WTC11 (cell line): ENCODE data around the gene SFMBT1. TPM values are rescaled to one million over a fixed set of nuclear protein-coding genes. Genes with fewer than 3 reads are reported as not detected.

ENCODE experiments used
- ATAC-seq: fragments of 200-7000 bp; cut with Tn5 transposase; 2 replicates; pipeline ENCODE4 v1.10.0; 2021; ENCODE audit warnings: mild to moderate bottlenecking, moderate library complexity
- CTCF ChIA-PET: fragments of 300-600 bp; sonication (Branson Sonifier 250); formaldehyde crosslinking; loops from one replicate; lab custom pipeline; 2021; ENCODE audit warnings: antibody characterized with exemption; lab: Charles Lee
- POLR2A ChIA-PET: fragments of 350-600 bp; sonication (Branson Sonifier 250); formaldehyde crosslinking; loops from one replicate; lab custom pipeline; 2021; ENCODE audit warnings: antibody characterized with exemption; lab: Charles Lee
- DNase-seq: peaks from one replicate; pipeline ENCODE4 v3.0.0; 2021; ENCODE audit warnings: low spot score
- H3K27ac Mint-ChIP-seq: 2 replicates; pipeline ENCODE4 v1.8.0; 2021; ENCODE audit warnings: mixed read lengths
- H3K27me3 Mint-ChIP-seq: 2 replicates; pipeline ENCODE4 v1.8.0; 2021; ENCODE audit warnings: low read depth, mild to moderate bottlenecking, moderate library complexity, mixed read lengths
- H3K36me3 Mint-ChIP-seq: 2 replicates; pipeline ENCODE4 v1.8.0; 2021; ENCODE audit warnings: mixed read lengths
- H3K4me1 Mint-ChIP-seq: 2 replicates; pipeline ENCODE4 v1.8.0; 2022; ENCODE audit warnings: mixed read lengths
- H3K4me3 Mint-ChIP-seq: 2 replicates; pipeline ENCODE4 v1.8.0; 2021; ENCODE audit warnings: mild to moderate bottlenecking, moderate library complexity, mixed read lengths
- H3K9me3 Mint-ChIP-seq: 2 replicates; pipeline ENCODE4 v1.8.0; 2021; ENCODE audit warnings: mixed read lengths
- CREB1 ChIP-seq: sonication (generic); formaldehyde crosslinking; IDR thresholded peaks from 2 replicates; pipeline ENCODE4 v1.8.0; 2023; ENCODE audit warnings: mild to moderate bottlenecking, missing genetic modification reagents
- EMX1 ChIP-seq: fragments of 250-450 bp; sonication (Bioruptor Pico); IDR thresholded peaks from 2 replicates; pipeline ENCODE4 v1.8.0; 2021; ENCODE audit warnings: mild to moderate bottlenecking
- ETV6 ChIP-seq: sonication (generic); formaldehyde crosslinking; IDR thresholded peaks from 2 replicates; pipeline ENCODE4 v1.8.1; 2022; ENCODE audit warnings: mild to moderate bottlenecking, missing genetic modification reagents
- FOXK1 ChIP-seq: sonication (generic); formaldehyde crosslinking; IDR thresholded peaks from 2 replicates; pipeline ENCODE4 v1.8.0; 2022; ENCODE audit warnings: mild to moderate bottlenecking, moderate library complexity, missing genetic modification reagents
- HMGA2 ChIP-seq: fragments of 250-450 bp; sonication (Bioruptor Pico); IDR thresholded peaks from 2 replicates; pipeline ENCODE4 v1.4.0; 2021; ENCODE audit warnings: mild to moderate bottlenecking, moderate library complexity
- JUN ChIP-seq: sonication (generic); formaldehyde crosslinking; IDR thresholded peaks from 2 replicates; pipeline ENCODE4 v1.8.0; 2023; ENCODE audit warnings: mild to moderate bottlenecking, missing genetic modification reagents
- NFE2L1 ChIP-seq: sonication (generic); formaldehyde crosslinking; IDR thresholded peaks from 2 replicates; pipeline ENCODE4 v1.8.1; 2023; ENCODE audit warnings: missing genetic modification reagents
- NR3C1 ChIP-seq: sonication (generic); formaldehyde crosslinking; conservative IDR thresholded peaks from 2 replicates; pipeline ENCODE4 v1.8.1; 2023; ENCODE audit warnings: low read depth, mild to moderate bottlenecking, missing genetic modification reagents
- RELA ChIP-seq: sonication (generic); formaldehyde crosslinking; IDR thresholded peaks from 2 replicates; pipeline ENCODE4 v1.8.1; 2022; ENCODE audit warnings: missing genetic modification reagents, mild to moderate bottlenecking, borderline replicate concordance
- RORB ChIP-seq: fragments of 250-450 bp; sonication (Bioruptor Pico); IDR thresholded peaks from 2 replicates; pipeline ENCODE4 v1.9.0; 2021; ENCODE audit warnings: mild to moderate bottlenecking
- SMAD4 ChIP-seq: sonication (generic); formaldehyde crosslinking; IDR thresholded peaks from 2 replicates; pipeline ENCODE4 v1.8.0; 2022; ENCODE audit warnings: mild to moderate bottlenecking, missing genetic modification reagents
- TEAD1 ChIP-seq: sonication (generic); formaldehyde crosslinking; IDR thresholded peaks from 2 replicates; pipeline ENCODE4 v1.8.0; 2022; ENCODE audit warnings: mild to moderate bottlenecking, missing genetic modification reagents
- ZNF263 ChIP-seq: sonication (generic); formaldehyde crosslinking; IDR thresholded peaks from 2 replicates; pipeline ENCODE4 v1.8.1; 2022; ENCODE audit warnings: low read depth, mild to moderate bottlenecking, moderate library complexity, missing genetic modification reagents
- ZNF671 ChIP-seq: fragments of 250-450 bp; sonication (Bioruptor Pico); IDR thresholded peaks from 2 replicates; pipeline ENCODE4 v1.8.0; 2021; ENCODE audit warnings: mild to moderate bottlenecking
- total RNA-seq: library from RNA; stranded (reverse); gene quantifications from 3 replicates; pipeline ENCODE4 v1.2.3, GENCODE V29; 2021
- TF ChIP-seq, protein P1 (sequence below): sonication (generic); formaldehyde crosslinking; IDR thresholded peaks from 2 replicates; pipeline ENCODE4 v1.8.1; 2023; ENCODE audit warnings: mild to moderate bottlenecking, missing genetic modification reagents, borderline replicate concordance
- TF ChIP-seq, protein P2 (sequence below): sonication (generic); formaldehyde crosslinking; IDR thresholded peaks from 2 replicates; pipeline ENCODE4 v1.8.1; 2023; ENCODE audit warnings: mild to moderate bottlenecking, missing genetic modification reagents, moderate library complexity
- TF ChIP-seq, protein P3 (sequence below): fragments of 250-450 bp; sonication (Bioruptor Pico); IDR thresholded peaks from 2 replicates; pipeline ENCODE4 v1.8.0; 2021; ENCODE audit warnings: mild to moderate bottlenecking
- TF ChIP-seq, protein P4 (sequence below): fragments of 250-450 bp; sonication (Bioruptor Pico); conservative IDR thresholded peaks from 2 replicates; pipeline ENCODE4 v1.9.0; 2021; ENCODE audit warnings: mild to moderate bottlenecking
- TF ChIP-seq, protein P5 (sequence below): sonication (generic); formaldehyde crosslinking; IDR thresholded peaks from 2 replicates; pipeline ENCODE4 v1.8.0; 2022; ENCODE audit warnings: mild to moderate bottlenecking, missing genetic modification reagents
- TF ChIP-seq, protein P6 (sequence below): fragments of 200-600 bp; IDR thresholded peaks from 2 replicates; pipeline ENCODE4 v1.8.0; 2022; ENCODE audit warnings: antibody characterized with exemption
- TF ChIP-seq, protein P7 (sequence below): sonication (generic); formaldehyde crosslinking; IDR thresholded peaks from 2 replicates; pipeline ENCODE4 v1.8.0; 2023; ENCODE audit warnings: missing genetic modification reagents

Gene SFMBT1
- total RNA-seq, 1 experiment from 2014 or later: 20.9 TPM

DNA sequence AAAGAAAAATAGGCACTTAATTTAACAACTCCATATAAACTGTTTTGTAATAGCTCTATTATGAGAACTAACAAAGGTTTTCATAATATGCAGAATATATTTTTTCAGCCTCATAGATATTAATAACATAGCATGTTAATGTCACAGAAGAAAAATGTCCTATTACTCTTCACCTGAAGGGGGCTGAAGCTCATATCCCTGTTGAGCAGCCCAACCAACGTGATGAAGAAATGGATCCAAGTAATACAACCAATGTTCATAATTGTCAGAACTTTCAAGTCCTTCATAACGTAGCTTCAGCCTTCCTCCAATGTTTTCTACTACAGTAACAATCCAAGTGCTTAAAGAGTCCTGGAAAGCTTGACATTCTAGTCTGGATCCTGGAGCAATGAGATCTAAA is 114.0 kb downstream of the SFMBT1 start (continued):
- TF ChIP-seq, protein P1, sequence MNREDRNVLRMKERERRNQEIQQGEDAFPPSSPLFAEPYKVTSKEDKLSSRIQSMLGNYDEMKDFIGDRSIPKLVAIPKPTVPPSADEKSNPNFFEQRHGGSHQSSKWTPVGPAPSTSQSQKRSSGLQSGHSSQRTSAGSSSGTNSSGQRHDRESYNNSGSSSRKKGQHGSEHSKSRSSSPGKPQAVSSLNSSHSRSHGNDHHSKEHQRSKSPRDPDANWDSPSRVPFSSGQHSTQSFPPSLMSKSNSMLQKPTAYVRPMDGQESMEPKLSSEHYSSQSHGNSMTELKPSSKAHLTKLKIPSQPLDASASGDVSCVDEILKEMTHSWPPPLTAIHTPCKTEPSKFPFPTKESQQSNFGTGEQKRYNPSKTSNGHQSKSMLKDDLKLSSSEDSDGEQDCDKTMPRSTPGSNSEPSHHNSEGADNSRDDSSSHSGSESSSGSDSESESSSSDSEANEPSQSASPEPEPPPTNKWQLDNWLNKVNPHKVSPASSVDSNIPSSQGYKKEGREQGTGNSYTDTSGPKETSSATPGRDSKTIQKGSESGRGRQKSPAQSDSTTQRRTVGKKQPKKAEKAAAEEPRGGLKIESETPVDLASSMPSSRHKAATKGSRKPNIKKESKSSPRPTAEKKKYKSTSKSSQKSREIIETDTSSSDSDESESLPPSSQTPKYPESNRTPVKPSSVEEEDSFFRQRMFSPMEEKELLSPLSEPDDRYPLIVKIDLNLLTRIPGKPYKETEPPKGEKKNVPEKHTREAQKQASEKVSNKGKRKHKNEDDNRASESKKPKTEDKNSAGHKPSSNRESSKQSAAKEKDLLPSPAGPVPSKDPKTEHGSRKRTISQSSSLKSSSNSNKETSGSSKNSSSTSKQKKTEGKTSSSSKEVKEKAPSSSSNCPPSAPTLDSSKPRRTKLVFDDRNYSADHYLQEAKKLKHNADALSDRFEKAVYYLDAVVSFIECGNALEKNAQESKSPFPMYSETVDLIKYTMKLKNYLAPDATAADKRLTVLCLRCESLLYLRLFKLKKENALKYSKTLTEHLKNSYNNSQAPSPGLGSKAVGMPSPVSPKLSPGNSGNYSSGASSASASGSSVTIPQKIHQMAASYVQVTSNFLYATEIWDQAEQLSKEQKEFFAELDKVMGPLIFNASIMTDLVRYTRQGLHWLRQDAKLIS (CRISPR knock-in tag): no peak
- TF ChIP-seq NR3C1 (CRISPR knock-in tag) (no peak), EMX1 (CRISPR knock-in tag) (no peak), RELA (CRISPR knock-in tag) (no peak), CREB1 (CRISPR knock-in tag) (no peak), ETV6 (CRISPR knock-in tag) (no peak), ZNF671 (CRISPR knock-in tag) (no peak), TEAD1 (no peak), NFE2L1 (CRISPR knock-in tag) (no peak)

DNA sequence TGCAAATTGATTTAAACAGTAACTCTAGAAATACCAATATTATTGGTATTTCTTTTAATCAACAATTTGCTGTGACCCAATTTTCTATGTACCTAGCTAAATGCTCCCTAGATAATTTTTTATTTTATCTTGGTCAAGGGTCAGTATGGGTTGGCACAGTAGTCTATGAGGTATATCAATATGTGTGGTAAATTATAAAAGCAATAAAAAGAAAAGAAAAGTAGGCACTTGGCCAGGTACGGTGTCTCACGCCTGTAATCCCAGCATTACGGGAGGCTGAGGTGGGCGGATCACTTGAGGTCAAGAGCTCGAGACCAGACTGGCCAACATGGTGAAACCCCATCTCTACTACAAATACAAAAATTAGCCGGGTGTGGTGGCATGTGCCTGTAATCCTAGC is 114.5 kb downstream of the SFMBT1 start:
- Mint-ChIP-seq H3K9me3 (no peaks in the 10 kb centered on the region), H3K36me3 (no peaks in the 10 kb centered on the region), H3K27me3 (no peaks in the 10 kb centered on the region), H3K27ac (no peak overlapping the region), H3K4me1 (no peaks in the 10 kb centered on the region), H3K4me3 (no peak overlapping the region)
- TF ChIP-seq, protein P2, sequence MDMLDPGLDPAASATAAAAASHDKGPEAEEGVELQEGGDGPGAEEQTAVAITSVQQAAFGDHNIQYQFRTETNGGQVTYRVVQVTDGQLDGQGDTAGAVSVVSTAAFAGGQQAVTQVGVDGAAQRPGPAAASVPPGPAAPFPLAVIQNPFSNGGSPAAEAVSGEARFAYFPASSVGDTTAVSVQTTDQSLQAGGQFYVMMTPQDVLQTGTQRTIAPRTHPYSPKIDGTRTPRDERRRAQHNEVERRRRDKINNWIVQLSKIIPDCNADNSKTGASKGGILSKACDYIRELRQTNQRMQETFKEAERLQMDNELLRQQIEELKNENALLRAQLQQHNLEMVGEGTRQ (CRISPR knock-in tag): no peak
- TF ChIP-seq, protein P3, sequence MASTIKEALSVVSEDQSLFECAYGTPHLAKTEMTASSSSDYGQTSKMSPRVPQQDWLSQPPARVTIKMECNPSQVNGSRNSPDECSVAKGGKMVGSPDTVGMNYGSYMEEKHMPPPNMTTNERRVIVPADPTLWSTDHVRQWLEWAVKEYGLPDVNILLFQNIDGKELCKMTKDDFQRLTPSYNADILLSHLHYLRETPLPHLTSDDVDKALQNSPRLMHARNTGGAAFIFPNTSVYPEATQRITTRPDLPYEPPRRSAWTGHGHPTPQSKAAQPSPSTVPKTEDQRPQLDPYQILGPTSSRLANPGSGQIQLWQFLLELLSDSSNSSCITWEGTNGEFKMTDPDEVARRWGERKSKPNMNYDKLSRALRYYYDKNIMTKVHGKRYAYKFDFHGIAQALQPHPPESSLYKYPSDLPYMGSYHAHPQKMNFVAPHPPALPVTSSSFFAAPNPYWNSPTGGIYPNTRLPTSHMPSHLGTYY (CRISPR knock-in tag): no peak
- no peak for TF ChIP-seq RORB (CRISPR knock-in tag)
- no peak for TF ChIP-seq FOXK1 (CRISPR knock-in tag)
- no peak for TF ChIP-seq JUN (CRISPR knock-in tag)
- TF ChIP-seq, protein P4, sequence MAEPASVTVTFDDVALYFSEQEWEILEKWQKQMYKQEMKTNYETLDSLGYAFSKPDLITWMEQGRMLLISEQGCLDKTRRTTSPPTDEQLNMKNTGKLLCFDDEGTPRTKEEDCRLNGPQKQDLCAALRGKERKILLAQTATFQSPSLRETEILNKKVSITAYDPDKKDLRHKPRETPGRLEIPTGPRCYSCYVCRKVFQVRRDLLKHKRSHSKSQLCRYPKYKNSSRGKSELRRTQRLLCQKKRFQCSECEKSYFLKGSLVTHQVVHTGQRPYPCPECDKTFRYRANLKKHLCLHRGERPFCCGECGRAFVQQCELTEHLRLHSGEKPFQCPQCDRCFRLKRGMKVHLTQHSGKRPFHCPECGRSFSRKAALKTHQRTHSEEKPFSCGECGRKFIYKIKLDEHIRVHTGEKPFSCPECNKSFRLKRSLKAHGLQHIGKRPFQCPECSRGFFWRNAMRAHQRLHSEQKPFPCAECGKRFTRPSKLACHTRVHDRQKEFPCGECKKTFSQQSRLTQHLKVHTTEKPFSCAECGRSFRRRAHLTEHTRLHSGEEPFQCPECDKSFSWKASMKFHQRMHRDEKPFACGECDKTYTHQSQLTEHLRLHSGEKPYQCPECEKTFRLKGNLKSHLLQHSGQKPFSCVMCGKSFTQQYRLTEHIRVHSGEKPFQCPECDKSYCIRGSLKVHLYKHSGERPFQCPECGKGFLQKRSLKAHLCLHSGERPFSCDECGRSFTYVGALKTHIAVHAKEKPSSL: no peak
- TF ChIP-seq, protein P5, sequence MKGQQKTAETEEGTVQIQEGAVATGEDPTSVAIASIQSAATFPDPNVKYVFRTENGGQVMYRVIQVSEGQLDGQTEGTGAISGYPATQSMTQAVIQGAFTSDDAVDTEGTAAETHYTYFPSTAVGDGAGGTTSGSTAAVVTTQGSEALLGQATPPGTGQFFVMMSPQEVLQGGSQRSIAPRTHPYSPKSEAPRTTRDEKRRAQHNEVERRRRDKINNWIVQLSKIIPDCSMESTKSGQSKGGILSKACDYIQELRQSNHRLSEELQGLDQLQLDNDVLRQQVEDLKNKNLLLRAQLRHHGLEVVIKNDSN (CRISPR knock-in tag): no peak
- no peak for TF ChIP-seq NR3C1 (CRISPR knock-in tag)
- CTCF ChIA-PET: interaction anchor here (0.9 to 1.6 kb wide), 5 partner anchors 52 to 110 kb away, joined by 3 to 7 read pairs (median 4); no protein-coding TSS in a partner anchor
- POLR2A ChIA-PET: no interaction called here
- ATAC-seq: no peak
- DNase-seq: no peak

DNA sequence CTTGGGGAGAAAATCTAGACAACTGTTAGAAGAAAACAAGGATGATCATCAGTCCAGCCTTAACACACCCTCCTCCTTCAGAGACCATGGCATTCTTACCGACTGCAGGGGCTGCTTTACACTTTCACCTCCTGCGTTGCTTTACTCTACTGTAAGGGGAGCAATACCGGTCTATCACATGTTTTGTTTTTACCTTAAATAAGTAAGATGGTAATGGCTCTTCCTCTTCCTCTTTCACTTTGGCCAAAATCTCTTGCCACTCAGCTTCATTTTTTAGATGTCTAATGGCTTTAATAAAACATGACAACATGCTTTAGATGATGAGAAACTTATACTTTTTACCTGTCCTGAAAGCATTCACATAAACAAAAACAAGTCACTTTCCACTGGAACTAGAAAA is 115.1 kb downstream of the SFMBT1 start:
- no peaks in the 10 kb centered on the region for H3K9me3 Mint-ChIP-seq
- no peaks in the 10 kb centered on the region for H3K27me3 Mint-ChIP-seq
- H3K27ac Mint-ChIP-seq: no peak overlapping the region
- H3K4me1 Mint-ChIP-seq: no peaks in the 10 kb centered on the region
- no peak for ATAC-seq
- no peaks in the 10 kb centered on the region for H3K36me3 Mint-ChIP-seq
- ChIA-PET CTCF (no interaction called here), POLR2A (no interaction called here)
- H3K4me3 Mint-ChIP-seq: no peak overlapping the region
- no peak for DNase-seq
- TF ChIP-seq, protein P6, sequence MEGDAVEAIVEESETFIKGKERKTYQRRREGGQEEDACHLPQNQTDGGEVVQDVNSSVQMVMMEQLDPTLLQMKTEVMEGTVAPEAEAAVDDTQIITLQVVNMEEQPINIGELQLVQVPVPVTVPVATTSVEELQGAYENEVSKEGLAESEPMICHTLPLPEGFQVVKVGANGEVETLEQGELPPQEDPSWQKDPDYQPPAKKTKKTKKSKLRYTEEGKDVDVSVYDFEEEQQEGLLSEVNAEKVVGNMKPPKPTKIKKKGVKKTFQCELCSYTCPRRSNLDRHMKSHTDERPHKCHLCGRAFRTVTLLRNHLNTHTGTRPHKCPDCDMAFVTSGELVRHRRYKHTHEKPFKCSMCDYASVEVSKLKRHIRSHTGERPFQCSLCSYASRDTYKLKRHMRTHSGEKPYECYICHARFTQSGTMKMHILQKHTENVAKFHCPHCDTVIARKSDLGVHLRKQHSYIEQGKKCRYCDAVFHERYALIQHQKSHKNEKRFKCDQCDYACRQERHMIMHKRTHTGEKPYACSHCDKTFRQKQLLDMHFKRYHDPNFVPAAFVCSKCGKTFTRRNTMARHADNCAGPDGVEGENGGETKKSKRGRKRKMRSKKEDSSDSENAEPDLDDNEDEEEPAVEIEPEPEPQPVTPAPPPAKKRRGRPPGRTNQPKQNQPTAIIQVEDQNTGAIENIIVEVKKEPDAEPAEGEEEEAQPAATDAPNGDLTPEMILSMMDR: no peak
- TF ChIP-seq, protein P7, sequence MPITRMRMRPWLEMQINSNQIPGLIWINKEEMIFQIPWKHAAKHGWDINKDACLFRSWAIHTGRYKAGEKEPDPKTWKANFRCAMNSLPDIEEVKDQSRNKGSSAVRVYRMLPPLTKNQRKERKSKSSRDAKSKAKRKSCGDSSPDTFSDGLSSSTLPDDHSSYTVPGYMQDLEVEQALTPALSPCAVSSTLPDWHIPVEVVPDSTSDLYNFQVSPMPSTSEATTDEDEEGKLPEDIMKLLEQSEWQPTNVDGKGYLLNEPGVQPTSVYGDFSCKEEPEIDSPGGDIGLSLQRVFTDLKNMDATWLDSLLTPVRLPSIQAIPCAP (CRISPR knock-in tag): no peak
- TF ChIP-seq SMAD4 (CRISPR knock-in tag) (no peak), HMGA2 (CRISPR knock-in tag) (no peak), ZNF263 (CRISPR knock-in tag) (no peak)
